Stimulated activated memory B cell treated with anti-CD40 and anti-IgM and Interleukin-4, amounts not matched to agents 10 μg/mL and 1 μg/mL and 100 μg/mL, for 72 hours (primary cell): ENCODE measurements around the gene RAB7B.

ENCODE experiments used
- ATAC-seq: fragments of 150-1000 bp; cut with Tn5 transposase; 2 replicates; pipeline ENCODE4 v1.10.0; 2021
- H3K27ac Mint-ChIP-seq: one replicate; pipeline ENCODE4 v1.8.0; 2022; ENCODE audit warnings: mild to moderate bottlenecking, mixed read lengths
- H3K27me3 Mint-ChIP-seq: one replicate; pipeline ENCODE4 v1.8.0; 2022; ENCODE audit warnings: mixed read lengths
- H3K36me3 Mint-ChIP-seq: one replicate; pipeline ENCODE4 v1.8.0; 2022; ENCODE audit warnings: mixed read lengths
- H3K4me1 Mint-ChIP-seq: one replicate; pipeline ENCODE4 v1.8.0; 2022; ENCODE audit warnings: mixed read lengths
- H3K4me3 Mint-ChIP-seq: one replicate; pipeline ENCODE4 v1.8.0; 2022; ENCODE audit warnings: mild to moderate bottlenecking, moderate library complexity, mixed read lengths
- H3K9me3 Mint-ChIP-seq: one replicate; pipeline ENCODE4 v1.8.0; 2022; ENCODE audit warnings: mixed read lengths

The RAB7B gene

DNA sequence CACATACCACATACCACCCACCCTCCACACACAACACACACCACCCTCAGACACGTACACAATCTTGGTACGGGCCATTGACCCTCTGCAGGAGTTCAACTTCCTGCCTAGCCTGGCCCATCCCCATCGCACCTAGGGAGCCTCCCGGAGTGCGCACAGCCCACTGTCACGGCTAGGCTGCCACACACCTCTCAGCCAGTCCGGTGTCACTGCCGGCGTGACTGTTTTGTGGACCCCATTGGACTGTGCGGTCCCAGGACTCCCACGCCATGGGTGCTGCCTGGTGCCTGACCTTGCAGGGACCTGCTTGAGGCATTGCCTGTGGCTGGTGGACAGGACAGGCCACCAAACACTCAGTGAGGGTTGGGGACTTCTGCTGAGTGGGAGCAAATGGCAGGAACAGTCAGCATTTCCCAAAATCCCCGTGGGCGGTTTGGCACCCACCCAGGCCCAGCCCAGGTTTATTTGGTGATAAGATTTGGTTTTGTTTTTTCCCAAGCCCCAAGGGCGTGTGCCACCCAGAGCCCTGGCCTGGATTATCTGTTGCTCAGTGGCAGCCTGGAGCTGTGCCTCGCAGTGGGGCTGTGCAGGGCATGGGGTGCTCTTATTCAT is 27.7 kb downstream of the RAB7B start:
- H3K9me3 Mint-ChIP-seq, result peaks cover 3% of the 10 kb centered on the region
- H3K4me1 Mint-ChIP-seq, result peaks cover 9% of the 10 kb centered on the region
- no peak overlapping the region for H3K4me3 Mint-ChIP-seq
- no peak overlapping the region for H3K27ac Mint-ChIP-seq
- no peaks in the 10 kb centered on the region for H3K36me3 Mint-ChIP-seq
- no peak for ATAC-seq
- no peaks in the 10 kb centered on the region for H3K27me3 Mint-ChIP-seq

DNA sequence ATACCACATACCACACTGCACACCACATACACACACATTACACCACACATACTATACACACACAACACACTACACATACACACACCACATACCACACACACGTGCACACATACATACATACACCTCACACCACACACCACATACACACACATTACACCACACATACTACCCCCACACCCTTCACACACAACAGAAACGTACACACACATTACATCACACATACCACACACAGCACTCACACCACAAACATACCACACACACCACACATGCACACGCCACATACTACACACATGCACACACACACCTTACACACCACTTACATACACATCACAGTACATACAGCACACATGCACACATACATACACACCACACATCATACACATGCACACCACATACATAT is 28.5 kb downstream of the RAB7B start:
- Mint-ChIP-seq H3K27me3 (no peaks in the 10 kb centered on the region), H3K36me3 (no peaks in the 10 kb centered on the region), H3K4me3 (no peak overlapping the region), H3K27ac (no peak overlapping the region), H3K4me1 (peaks cover 9% of the 10 kb centered on the region), H3K9me3 (peaks cover 3% of the 10 kb centered on the region)
- no peak for ATAC-seq

DNA sequence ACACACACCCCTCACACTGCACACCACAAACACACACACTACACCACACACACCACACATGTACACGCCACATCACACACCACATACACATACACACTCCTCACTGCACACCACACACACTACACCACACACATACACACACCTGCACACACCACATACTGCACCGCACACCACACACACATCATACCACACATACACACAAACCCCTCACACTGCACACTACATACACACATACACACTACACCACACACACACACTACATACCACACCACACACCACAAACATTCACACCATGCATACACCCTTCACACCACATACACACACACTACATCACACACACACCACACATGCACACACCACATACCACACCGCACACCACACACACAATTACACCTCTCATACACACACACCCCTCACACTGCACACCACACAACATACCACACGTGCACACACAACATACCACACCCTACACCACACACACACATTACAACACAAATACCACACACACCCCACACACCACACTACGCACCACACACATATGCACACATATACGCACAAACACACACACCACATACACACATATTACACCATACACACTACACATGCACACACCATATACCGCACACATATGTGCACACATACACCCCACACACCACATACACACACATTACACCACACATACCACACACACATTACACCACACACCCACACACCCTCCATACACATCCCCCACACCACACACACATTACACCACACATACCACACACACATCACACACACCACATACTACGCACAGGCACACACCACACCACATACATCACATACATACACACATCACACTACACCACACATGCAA is 29.6 kb downstream of the RAB7B start:
- H3K27ac Mint-ChIP-seq, result no peak overlapping the region
- peaks cover 3% of the 10 kb centered on the region for H3K9me3 Mint-ChIP-seq
- H3K4me3 Mint-ChIP-seq, result no peak overlapping the region
- no peaks in the 10 kb centered on the region for H3K36me3 Mint-ChIP-seq
- no peaks in the 10 kb centered on the region for H3K27me3 Mint-ChIP-seq
- H3K4me1 Mint-ChIP-seq, result peaks cover 9% of the 10 kb centered on the region
- no peak for ATAC-seq

DNA sequence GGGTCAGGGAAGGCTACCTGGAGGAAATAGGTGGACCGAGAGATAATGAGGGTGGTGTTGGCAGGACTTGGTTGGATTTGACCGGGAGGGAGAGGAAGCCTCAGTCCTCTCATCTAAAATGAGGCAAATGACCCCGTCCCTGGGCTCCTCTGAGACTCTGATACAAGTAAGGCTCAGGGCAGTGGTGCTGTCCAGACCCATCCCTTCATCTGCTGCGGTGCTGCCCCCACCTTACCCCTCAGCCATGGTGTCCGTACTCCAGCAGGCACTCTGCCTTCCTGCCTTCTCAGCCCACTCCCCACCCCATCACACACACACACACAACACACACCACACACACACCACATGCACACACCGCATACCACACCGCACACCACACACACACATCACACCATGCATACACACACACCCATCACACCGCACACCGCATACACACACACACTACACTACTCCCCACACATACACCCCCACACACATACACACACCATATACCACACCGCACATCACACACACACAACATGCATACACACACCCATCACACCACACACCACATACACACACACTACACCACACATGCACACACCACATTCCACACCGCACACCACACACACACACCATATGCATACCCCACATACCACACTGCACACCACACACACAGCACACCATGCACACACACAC is 30.6 kb downstream of the RAB7B start:
- no peaks in the 10 kb centered on the region for H3K36me3 Mint-ChIP-seq
- peaks cover 9% of the 10 kb centered on the region for H3K4me1 Mint-ChIP-seq
- ATAC-seq, result no peak
- no peak overlapping the region for H3K4me3 Mint-ChIP-seq
- no peak overlapping the region for H3K27ac Mint-ChIP-seq
- no peaks in the 10 kb centered on the region for H3K27me3 Mint-ChIP-seq
- peaks cover 3% of the 10 kb centered on the region for H3K9me3 Mint-ChIP-seq

DNA sequence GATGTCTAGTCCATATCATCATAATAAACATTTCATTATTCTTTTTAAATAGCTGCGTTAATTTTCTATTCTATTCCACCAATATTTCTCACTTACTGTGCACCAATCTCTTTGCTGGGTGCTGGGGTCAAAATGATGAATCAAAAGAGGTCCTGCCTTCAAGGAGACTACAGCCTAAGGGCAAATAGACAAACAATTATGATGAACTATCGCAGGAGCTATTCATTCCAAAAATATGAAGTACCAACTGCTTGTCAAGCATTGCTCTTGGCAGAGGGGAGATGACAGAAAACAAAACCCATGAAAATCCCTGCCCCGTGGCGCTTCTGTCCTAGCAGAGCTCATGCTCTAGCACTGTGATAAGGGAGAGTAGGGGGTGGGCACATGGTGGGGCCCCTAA is 31.1 kb downstream of the RAB7B start:
- H3K9me3 Mint-ChIP-seq, result peaks cover 3% of the 10 kb centered on the region
- no peaks in the 10 kb centered on the region for H3K27me3 Mint-ChIP-seq
- no peak overlapping the region for H3K4me3 Mint-ChIP-seq
- no peak overlapping the region for H3K27ac Mint-ChIP-seq
- no peaks in the 10 kb centered on the region for H3K36me3 Mint-ChIP-seq
- peaks cover 9% of the 10 kb centered on the region for H3K4me1 Mint-ChIP-seq
- no peak for ATAC-seq

DNA sequence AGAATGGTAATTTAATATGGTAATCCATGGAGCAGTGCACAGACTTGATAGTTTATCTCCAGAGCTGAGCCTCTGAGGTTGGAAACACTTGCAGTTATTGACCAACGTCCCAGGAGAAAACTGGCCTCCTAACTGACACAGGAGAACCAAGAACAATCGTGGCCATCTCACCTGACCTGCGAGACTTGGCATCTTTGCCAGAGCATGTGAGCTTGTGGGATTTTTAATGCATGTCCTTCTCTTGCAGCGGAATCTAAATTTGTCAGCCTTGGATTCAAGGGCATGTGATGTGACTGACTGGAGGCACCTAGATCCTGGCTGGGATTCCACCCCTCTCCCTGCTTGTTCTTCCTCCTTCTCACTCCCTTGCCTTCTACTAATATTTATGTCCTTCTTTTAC is 32.1 kb downstream of the RAB7B start:
- H3K4me3 Mint-ChIP-seq, result no peak overlapping the region
- H3K4me1 Mint-ChIP-seq, result peaks cover 9% of the 10 kb centered on the region
- ATAC-seq, result no peak

DNA sequence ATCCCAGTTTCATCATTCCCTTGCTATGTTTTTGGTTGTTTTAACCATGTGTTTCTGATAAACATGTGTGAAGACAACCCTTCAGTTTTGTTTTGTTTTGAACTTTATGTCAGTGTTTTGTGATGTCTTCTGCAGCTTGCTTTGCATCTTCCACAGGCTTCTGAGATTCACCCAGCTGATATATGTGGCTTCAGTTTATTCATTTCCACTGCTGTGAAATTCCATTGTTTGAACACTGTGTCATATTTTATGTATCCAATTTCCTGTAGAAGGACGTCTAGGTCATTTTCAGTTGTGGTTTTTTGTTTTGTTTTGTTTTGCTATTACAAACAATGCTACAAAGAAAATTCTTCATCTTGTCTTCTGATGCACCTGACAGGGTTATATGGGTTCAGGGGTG is 32.7 kb downstream of the RAB7B start:
- no peak overlapping the region for H3K4me3 Mint-ChIP-seq
- no peaks in the 10 kb centered on the region for H3K27me3 Mint-ChIP-seq
- peaks cover 9% of the 10 kb centered on the region for H3K4me1 Mint-ChIP-seq
- H3K36me3 Mint-ChIP-seq, result no peaks in the 10 kb centered on the region
- no peak for ATAC-seq
- H3K27ac Mint-ChIP-seq, result no peak overlapping the region
- H3K9me3 Mint-ChIP-seq, result peaks cover 3% of the 10 kb centered on the region

More for the DNA sequence above, 32.1 kb downstream of the RAB7B start:
- H3K27ac Mint-ChIP-seq, result no peak overlapping the region
- no peaks in the 10 kb centered on the region for H3K36me3 Mint-ChIP-seq
- H3K27me3 Mint-ChIP-seq, result no peaks in the 10 kb centered on the region
- H3K9me3 Mint-ChIP-seq, result peaks cover 3% of the 10 kb centered on the region

DNA sequence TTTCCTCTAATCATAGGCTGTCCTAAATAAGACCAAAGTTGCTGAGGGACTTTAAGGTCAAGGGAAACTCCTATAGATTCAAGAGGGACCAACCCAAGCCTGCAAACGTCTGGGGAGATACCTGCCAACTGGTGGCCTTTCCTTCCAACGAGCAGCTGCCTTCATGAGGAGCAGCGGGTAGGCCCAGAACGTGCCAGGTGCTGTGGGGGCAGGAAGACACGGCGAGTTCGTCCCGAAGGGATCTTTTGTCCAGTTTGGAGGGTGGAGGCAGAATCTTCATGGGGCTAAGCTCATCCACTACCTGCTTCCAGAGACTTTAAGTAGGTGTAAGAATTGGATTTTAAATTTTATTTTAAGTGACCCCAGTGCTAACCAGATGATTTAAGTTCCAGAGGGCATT is 34.0 kb downstream of the RAB7B start:
- no peak for ATAC-seq
- peaks cover 9% of the 10 kb centered on the region for H3K4me1 Mint-ChIP-seq
- no peak overlapping the region for H3K27ac Mint-ChIP-seq
- peaks cover 3% of the 10 kb centered on the region for H3K9me3 Mint-ChIP-seq
- H3K27me3 Mint-ChIP-seq, result peaks cover 6% of the 10 kb centered on the region
- H3K36me3 Mint-ChIP-seq, result no peaks in the 10 kb centered on the region
- H3K4me3 Mint-ChIP-seq, result no peak overlapping the region

DNA sequence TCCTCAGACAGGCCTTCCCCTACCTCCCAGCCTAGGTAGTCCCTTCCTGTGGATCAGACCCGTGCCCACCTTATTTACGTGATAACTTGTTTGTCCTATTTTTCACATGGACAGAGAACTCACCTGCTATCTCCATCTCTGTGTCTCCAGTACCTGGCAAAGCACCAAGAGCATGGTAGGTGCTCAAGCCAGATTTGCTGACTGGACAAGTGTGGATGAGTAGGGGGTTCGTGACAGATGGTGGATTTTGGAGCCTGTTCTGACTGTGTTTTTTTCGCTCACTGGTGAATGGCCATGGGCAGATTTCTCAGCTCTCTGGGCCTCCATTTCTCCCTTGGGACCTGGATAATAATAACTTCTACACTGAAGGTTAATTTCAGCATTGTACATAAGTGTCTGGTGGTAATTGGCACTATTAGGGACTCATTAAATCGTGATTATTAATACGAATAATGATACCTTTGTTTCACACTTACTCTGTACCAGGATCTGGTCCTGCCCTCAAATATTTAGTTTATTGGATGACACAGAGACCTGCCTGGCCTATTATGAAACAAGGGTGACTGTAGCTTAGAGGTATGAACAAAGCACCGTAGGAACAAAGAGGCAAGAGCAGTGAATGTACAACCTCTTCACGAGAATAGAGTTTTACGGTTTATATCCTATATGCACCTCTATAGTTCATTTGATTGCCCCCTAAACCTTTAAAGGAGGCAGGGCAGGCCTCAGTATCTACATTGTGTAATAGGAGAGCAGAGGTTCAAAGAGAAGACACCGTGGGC is 35.5 kb downstream of the RAB7B start:
- ATAC-seq, result no peak
- H3K9me3 Mint-ChIP-seq, result no peaks in the 10 kb centered on the region
- H3K36me3 Mint-ChIP-seq, result no peaks in the 10 kb centered on the region
- H3K4me1 Mint-ChIP-seq, result no peaks in the 10 kb centered on the region
- peaks cover 12% of the 10 kb centered on the region for H3K27me3 Mint-ChIP-seq
- no peak overlapping the region for H3K4me3 Mint-ChIP-seq
- no peak overlapping the region for H3K27ac Mint-ChIP-seq

DNA sequence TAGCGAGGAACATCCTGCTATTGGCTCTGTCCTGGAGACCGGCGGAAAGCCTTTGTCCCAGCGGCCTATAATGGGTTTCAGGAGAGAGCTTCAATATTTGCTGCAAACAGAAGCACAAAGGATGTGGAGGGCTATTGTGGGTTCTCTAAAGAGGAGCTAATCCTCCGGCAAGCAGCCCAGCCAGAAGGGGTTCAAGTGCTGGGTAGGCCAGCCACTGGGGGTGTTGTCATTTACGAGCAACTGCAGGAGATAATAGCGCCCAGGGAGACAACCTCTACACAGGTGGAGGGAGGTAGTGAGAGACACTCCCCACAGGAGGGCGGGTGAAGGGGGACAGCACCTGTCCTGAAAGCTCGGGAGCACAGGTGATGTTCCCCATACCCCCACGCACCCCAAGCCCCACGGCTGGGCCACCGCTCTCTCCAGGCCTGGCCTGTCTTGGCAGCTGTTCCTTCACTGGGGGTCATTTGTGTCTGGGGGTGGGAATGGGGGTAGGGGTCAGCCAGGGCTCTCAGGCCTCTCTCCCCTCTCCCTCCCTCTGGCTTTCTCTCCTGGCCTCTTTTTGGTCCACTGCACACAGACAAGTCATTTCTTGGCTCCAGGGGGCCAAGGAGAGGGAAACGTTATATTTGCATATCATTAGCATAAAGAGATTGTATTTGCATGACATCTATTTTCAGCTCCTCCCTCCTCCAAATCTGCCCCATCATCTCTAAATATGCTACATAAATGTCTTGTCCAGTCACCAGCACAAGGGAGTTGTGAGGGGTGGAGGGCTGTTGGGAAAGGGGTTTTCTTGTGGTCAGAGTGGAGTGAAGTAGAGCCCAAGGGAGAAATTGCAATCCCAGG is 37.9 kb downstream of the RAB7B start:
- peaks cover 33% of the 10 kb centered on the region for H3K27me3 Mint-ChIP-seq
- H3K4me3 Mint-ChIP-seq, result no peak overlapping the region
- H3K27ac Mint-ChIP-seq, result no peak overlapping the region
- H3K9me3 Mint-ChIP-seq, result no peaks in the 10 kb centered on the region
- ATAC-seq, result no peak
- peaks cover 7% of the 10 kb centered on the region for H3K4me1 Mint-ChIP-seq
- H3K36me3 Mint-ChIP-seq, result no peaks in the 10 kb centered on the region

DNA sequence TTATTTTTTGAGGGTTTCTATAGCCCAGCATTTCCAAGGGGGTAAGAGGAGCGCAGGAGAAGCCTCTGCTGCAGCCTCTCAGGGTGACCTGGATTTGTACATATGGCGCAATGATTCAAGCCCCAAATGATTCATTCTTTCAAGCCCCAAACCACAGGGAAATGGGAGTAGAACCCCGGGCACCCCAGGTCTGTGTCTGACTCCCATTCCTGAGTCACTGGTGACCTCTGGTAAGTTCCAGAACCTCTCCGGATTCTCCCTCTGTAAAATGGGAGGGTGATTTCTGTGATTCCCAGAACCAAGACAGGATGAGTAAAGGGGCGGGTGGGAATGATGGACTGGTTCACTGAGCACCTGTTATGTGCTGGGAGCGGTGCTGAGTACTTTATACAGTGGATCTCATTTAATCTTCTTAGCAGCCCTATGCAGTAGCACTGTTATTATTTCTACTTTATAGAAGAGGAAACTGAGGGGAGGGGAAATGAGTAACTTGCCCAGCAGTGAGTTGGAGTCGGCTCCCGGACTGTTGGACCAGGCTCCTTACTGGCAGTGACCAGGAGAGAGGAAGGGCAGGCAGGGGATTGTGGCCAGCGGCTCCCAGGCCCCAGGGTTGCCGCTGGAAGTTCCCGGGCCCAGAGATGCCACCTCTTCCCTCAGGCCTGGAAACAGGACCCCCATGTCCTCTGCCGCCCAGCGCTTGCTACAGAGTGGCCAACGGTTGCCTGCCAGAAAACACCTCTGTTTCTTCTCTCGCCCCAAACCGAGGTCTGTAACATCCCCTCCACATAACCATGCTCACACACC is 39.6 kb downstream of the RAB7B start:
- no peak overlapping the region for H3K4me3 Mint-ChIP-seq
- H3K27me3 Mint-ChIP-seq, result peaks cover 48% of the 10 kb centered on the region
- H3K36me3 Mint-ChIP-seq, result no peaks in the 10 kb centered on the region
- H3K9me3 Mint-ChIP-seq, result no peaks in the 10 kb centered on the region
- no peak for ATAC-seq
- no peak overlapping the region for H3K27ac Mint-ChIP-seq
- peaks cover 7% of the 10 kb centered on the region for H3K4me1 Mint-ChIP-seq

DNA sequence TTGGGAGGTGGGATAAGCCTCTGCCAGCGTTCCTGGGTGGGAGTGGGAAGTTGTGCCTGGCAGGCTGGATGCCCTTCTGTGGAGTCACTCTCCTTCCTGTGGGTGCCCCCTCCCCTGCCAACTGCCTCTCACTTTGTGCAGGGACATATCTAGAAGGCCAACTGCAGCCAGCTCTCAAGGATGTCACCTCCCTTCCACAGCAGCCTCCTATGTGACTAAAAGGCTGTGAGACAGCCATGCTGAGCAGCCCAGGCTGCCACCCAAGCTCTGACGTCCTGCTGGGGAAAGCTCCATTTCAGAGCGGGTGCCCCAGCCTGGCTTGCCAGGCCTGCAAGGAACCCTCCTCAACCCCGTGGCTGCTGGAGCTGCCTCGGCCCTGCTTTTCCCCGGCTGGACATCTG is 40.4 kb downstream of the RAB7B start:
- H3K36me3 Mint-ChIP-seq, result no peaks in the 10 kb centered on the region
- H3K27me3 Mint-ChIP-seq, result peaks cover 48% of the 10 kb centered on the region
- ATAC-seq, result no peak
- H3K27ac Mint-ChIP-seq, result no peak overlapping the region
- H3K4me3 Mint-ChIP-seq, result no peak overlapping the region
- H3K9me3 Mint-ChIP-seq, result no peaks in the 10 kb centered on the region
- peaks cover 7% of the 10 kb centered on the region for H3K4me1 Mint-ChIP-seq

DNA sequence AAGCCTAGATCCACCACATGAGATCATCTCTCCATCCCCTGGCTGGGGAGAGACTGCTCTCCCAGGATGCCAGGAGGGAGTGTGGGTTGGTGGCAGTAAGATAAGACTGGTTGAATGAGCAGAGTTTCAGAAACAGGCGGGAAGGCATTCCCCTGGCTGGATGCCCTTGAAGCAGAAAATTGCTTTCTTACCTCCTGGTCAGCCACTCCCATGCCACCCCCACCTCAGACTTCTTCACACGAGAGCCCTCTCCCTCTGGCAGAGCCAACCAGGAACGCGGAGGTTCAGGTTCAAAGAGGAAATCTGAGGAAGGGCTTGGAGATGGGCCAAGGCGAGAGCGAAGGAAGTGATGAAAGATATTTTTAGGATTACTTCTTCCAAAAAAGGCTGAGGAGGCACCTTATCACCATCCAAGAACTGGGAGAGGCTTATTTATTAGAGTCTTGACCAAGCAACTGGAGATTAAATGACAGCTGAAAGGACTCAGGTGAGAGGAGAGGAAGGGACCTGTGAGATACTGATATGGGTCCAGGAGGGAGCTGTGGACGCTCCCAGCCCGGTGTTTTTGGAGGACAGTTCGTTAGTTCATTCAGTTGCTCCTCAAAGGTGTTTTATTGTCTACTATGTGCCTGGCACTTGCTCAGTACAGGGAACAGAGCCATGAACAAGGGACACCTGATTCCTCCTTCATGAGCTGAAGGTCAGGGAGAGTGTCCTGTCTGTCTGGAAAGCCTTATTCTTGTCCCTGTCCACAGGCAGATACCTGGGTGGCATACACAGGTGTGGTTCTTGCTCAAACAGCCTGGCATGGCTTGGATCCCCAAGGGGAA is 41.0 kb downstream of the RAB7B start:
- Mint-ChIP-seq H3K36me3 (no peaks in the 10 kb centered on the region), H3K4me3 (no peak overlapping the region), H3K27me3 (peaks cover 48% of the 10 kb centered on the region), H3K4me1 (peaks cover 7% of the 10 kb centered on the region), H3K9me3 (no peaks in the 10 kb centered on the region), H3K27ac (no peak overlapping the region)
- no peak for ATAC-seq
